Keratinocyte (primary cell): ENCODE results near the gene ATP13A5.

ENCODE experiments used
- EZH2 ChIP-seq: IDR thresholded peaks from one replicate; pipeline ENCODE4 v1.6.1; 2012; ENCODE audit warnings: inconsistent platforms, mild to moderate bottlenecking, low read length, moderate library complexity
- TF ChIP-seq, protein P1 (sequence below), 3 experiments: IDR thresholded peaks in 1 of 3; conservative IDR thresholded peaks in 1 of 3; optimal IDR thresholded peaks in 1 of 3; 2 replicates in 2 of 3; 3 replicates in 1 of 3; pipeline versions ENCODE3 to v1.5.1; 2011; ENCODE audit warnings: low read length in 3 of 3, mild to moderate bottlenecking in 3 of 3, moderate library complexity in 2 of 3, control low read depth in 1 of 3, inconsistent platforms in 1 of 3; ENCODE audit not compliant: insufficient read depth in 2 of 3; ENCODE audit errors: extremely low read depth in 1 of 3

DNA sequence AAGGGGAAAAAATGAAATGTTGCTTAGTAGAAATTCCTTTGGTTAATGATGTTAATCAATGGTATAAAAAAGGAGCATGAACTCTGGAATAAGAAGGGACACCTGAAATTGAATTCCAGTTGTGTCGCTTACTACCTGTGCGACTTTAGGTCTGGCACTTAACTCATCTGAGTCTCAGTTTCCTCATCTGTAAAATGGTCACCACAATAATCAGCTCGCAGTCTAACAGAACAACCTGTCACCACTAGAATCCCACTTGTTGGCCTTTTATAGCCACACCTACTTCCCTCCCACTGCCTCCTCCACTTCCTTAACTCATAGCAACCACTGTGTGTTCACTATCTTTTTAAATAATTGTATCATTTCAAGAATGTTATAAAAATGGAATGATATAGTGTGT is 135.0 kb downstream of the ATP13A5 start:
- TF ChIP-seq, protein P1, sequence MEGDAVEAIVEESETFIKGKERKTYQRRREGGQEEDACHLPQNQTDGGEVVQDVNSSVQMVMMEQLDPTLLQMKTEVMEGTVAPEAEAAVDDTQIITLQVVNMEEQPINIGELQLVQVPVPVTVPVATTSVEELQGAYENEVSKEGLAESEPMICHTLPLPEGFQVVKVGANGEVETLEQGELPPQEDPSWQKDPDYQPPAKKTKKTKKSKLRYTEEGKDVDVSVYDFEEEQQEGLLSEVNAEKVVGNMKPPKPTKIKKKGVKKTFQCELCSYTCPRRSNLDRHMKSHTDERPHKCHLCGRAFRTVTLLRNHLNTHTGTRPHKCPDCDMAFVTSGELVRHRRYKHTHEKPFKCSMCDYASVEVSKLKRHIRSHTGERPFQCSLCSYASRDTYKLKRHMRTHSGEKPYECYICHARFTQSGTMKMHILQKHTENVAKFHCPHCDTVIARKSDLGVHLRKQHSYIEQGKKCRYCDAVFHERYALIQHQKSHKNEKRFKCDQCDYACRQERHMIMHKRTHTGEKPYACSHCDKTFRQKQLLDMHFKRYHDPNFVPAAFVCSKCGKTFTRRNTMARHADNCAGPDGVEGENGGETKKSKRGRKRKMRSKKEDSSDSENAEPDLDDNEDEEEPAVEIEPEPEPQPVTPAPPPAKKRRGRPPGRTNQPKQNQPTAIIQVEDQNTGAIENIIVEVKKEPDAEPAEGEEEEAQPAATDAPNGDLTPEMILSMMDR (optimal IDR thresholded peaks at IDR 0.05 in 1 of 3, IDR thresholded peaks at IDR 0.05 in 1 of 3, conservative IDR thresholded peaks at IDR 0.05 in 1 of 3; ENCODE audit: extremely low read depth in 1 of 3, insufficient read depth in 2 of 3, low read length in 3 of 3): no peak
- TF ChIP-seq EZH2: no peak
